ENCODE data around the gene MROH2A.

The MROH2A gene

DNA sequence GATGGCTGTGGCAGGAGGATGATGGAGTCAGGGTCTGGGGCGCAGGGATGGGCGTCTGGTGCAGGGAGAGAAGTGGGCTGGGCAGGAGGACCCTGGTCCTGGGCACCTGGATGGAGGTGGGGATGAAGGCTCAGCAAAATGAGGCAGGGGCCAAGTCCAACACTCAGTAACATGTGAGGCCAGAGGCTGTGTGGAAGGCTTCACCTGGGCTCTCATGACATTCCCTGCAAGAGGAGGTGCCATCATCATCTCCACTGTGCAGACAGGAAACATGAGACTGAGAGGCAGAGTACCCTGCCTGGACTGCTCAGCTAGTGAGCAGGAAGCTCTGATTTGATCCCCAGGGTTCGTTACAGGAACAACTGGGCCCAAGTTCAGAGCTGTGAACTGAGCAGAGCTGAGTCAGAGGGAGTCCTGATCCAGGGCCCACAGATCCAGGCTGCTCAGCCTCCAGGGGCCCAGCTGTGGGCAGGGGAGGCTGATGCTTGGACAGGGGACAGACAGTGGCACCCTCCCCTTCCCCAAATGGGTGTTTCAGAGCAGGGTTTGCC is 39.3 kb downstream of the MROH2A start:
- Mint-ChIP-seq H3K9me3 (no peaks in the 10 kb centered on the region), H3K4me1 (no peaks in the 10 kb centered on the region), H3K36me3 (no peaks in the 10 kb centered on the region), H3K4me3 (no peak overlapping the region), H3K27ac (no peak overlapping the region), H3K27me3 (peaks cover 26% of the 10 kb centered on the region)
- CTCF ChIA-PET = no interaction called here
- peak; percentile 16 for DNase-seq

DNA sequence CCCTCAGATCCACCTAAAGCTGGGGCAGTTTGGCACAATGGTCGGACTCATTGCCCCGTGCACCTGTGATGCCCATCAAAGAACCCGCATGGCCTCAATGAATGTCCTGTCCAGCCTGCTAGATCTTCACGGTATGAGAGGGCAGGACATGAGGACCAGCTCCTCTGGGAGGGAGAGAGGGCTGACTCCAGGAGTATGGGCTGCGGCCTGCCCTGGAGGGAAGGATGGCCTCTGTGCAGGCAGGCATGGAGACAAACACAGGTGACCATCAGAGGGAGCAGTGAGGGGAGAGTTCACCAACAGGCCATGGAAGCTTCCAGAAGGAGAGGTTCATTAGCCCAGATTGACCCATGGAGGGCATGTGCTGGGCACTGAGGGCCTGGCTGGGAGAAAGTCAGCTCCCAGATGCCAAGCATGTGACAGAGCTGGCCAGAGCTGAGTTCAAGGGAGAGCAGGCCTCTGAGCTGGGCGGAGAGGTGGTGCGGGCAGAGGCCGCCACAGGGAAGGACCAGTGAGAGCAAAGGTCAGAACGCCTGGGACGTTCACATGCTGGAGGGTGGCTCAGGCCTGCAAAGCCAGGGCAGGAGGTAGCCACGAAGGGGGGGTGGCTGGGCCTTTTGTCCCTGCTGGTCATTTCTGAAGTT is 40.0 kb downstream of the MROH2A start:
- no peak overlapping the region for H3K4me3 Mint-ChIP-seq
- H3K27ac Mint-ChIP-seq = no peak overlapping the region
- peaks cover 26% of the 10 kb centered on the region for H3K27me3 Mint-ChIP-seq
- no peaks in the 10 kb centered on the region for H3K4me1 Mint-ChIP-seq
- H3K36me3 Mint-ChIP-seq = no peaks in the 10 kb centered on the region
- DNase-seq = peak; percentile 18
- CTCF ChIA-PET = no interaction called here
- no peaks in the 10 kb centered on the region for H3K9me3 Mint-ChIP-seq

DNA sequence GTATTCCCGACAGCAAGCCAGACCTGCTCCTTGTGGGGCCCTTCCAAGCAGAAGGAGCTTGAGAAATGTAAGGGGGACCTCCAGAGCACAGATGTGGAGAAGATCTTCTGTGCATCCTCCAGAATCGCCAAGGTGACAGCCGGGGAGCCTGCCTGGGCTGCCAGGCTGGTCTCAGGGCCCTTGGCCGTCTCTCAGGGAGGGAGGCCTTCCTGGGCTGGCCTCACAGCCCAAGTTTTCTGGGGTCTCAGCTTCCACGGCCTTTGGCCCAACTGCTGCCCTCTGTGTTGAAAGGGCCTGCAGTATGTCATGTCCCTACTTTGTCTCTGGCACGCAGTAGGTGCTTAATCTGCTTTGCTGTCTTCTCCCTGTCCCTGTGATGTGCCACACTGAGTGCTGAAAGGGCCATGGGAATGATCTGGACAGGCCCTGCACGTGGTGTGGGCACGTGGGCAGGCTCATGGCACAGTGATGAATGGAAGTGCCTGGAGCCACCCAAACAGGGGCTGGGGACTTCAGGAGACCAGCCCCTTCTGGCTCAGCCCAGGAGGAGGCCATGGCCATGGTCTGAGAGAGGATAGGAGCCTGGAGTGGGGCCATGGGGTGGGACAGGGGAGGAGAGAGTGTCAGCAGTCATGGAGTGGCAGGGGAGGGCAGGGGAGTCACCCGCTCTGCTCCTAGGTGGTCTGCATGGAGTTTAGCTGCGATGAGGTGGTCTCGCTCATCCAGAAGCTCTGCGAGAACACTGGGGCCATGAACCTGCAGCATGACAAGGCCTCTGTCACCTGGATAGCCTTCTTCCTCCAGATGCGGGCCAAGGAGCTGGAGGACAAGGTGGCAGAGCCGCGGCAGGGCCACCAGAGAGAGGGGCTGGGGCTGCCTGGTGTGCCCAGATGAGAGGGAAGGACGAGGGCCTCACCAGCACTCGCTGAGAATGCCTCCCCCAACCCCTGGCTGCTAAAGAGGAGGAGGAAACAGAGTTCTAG is 40.8 kb downstream of the MROH2A start:
- Mint-ChIP-seq H3K27ac (no peak overlapping the region), H3K4me1 (no peaks in the 10 kb centered on the region), H3K36me3 (no peaks in the 10 kb centered on the region), H3K9me3 (no peaks in the 10 kb centered on the region), H3K4me3 (no peak overlapping the region), H3K27me3 (peaks cover 29% of the 10 kb centered on the region)
- CTCF ChIA-PET = no interaction called here
- peak; percentile 6 for DNase-seq

DNA sequence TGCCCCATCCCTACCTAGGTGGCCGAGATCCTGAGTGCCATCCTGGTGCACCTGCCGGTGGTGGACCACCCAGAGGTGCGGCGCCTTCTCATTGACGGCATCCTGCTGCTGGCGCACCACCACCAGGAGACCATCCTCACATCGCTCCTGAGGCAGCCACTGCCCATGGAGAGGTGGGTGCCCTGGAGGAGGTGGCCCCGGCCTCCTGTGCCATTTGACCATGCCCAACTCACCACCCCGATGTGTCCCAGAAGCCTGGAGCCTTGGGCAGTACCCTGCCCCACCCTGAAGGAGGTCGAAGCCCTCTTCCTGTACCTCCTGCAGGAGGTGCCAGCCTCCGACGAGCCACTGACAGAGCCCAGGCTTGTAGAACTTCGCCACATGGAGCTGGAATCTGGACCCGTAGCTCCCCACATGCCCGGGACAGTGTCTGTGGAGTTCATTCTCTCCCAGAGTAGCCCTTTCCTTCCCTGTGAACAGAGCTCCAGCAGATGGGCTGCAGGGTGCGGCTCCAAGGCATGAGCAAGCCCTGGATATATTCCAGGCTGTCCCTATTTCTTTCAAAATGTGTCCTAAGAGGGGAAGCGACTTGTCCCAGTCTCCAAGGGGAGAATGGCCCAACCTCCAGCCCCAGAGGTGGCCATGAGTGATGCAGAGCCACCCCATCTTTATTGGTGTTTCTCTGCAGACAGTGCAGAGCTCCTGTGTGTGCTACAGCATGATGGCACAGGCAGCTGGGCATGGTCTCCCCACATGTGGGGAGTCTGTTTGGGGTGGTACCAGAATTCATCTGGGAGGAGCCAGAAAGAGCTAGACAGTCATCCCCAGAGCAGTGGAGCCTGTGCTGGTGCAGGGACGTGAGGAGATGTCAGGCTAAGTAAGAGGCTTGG is 42.0 kb downstream of the MROH2A start:
- CTCF ChIA-PET = no interaction called here
- peak; percentile 17 for DNase-seq
- Mint-ChIP-seq H3K9me3 (no peaks in the 10 kb centered on the region), H3K4me1 (no peaks in the 10 kb centered on the region), H3K4me3 (no peak overlapping the region), H3K27ac (no peak overlapping the region), H3K27me3 (peaks cover 23% of the 10 kb centered on the region), H3K36me3 (no peaks in the 10 kb centered on the region)

DNA sequence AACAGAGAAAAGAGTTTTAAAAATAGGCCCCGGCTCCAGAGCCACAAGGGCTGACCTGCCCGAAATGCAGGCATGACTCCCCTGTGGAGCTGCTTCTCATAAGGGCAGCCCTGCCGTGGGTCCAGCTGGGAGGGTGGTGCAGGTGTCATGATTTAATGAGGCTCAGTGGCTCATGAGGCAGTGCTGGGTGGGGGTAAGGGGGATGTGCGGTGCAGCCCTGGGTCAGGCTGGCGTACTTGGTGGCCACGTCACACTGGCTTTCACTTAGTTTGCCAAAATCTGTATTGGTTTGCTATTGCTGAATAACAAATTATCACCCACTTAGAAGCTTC is 42.6 kb downstream of the MROH2A start:
- no peaks in the 10 kb centered on the region for H3K4me1 Mint-ChIP-seq
- H3K4me3 Mint-ChIP-seq = no peak overlapping the region
- H3K27ac Mint-ChIP-seq = no peak overlapping the region
- no peaks in the 10 kb centered on the region for H3K9me3 Mint-ChIP-seq
- CTCF ChIA-PET = no interaction called here
- H3K36me3 Mint-ChIP-seq = no peaks in the 10 kb centered on the region
- peak; percentile 4 for DNase-seq
- peaks cover 24% of the 10 kb centered on the region for H3K27me3 Mint-ChIP-seq

DNA sequence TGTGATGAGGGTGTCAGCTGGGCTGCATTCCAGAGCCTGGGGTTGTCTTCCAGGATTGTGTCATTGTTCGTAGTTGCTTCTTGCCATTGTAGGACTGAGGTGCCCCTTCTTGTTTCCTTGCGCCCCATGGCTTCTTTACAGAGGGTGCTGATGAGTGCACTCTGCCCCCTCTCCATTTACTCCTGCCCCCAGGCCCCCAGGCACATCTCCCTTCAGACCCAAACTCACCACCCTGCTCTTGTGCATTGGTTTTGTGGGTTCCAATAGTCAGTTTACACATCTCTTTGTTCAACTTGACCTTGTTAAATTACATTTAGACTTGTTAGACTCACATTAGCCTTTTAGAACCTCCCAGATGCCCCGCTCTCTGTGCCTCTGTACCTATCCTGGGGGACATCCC is 43.1 kb downstream of the MROH2A start:
- no peaks in the 10 kb centered on the region for H3K9me3 Mint-ChIP-seq
- peaks cover 24% of the 10 kb centered on the region for H3K27me3 Mint-ChIP-seq
- CTCF ChIA-PET = no interaction called here
- H3K36me3 Mint-ChIP-seq = no peaks in the 10 kb centered on the region
- H3K27ac Mint-ChIP-seq = no peak overlapping the region
- DNase-seq = peak; percentile 14
- no peaks in the 10 kb centered on the region for H3K4me1 Mint-ChIP-seq
- H3K4me3 Mint-ChIP-seq = no peak overlapping the region

DNA sequence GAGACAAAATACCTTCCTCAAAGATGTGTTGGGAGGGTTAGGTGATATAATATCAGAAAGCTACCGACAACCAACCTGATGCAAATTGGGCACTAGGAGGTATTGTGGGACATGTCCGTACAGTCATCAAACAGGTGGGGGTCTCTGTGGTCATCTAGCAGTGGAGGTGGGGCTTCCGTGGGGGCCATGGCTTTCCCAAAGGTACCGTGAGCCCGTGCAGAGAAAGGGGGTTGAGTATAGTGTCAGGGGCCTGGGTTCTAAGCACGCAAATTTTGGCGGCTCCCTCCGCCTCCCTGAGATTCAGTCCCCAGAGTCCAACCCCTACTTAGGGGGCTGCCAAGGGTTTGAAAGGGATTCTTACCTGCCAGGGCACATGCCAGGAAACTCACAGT is 43.6 kb downstream of the MROH2A start:
- Mint-ChIP-seq H3K36me3 (no peaks in the 10 kb centered on the region), H3K27ac (no peak overlapping the region), H3K9me3 (no peaks in the 10 kb centered on the region), H3K27me3 (peaks cover 20% of the 10 kb centered on the region), H3K4me1 (no peaks in the 10 kb centered on the region), H3K4me3 (no peak overlapping the region)
- DNase-seq = peak; percentile 8
- CTCF ChIA-PET = no interaction called here

DNA sequence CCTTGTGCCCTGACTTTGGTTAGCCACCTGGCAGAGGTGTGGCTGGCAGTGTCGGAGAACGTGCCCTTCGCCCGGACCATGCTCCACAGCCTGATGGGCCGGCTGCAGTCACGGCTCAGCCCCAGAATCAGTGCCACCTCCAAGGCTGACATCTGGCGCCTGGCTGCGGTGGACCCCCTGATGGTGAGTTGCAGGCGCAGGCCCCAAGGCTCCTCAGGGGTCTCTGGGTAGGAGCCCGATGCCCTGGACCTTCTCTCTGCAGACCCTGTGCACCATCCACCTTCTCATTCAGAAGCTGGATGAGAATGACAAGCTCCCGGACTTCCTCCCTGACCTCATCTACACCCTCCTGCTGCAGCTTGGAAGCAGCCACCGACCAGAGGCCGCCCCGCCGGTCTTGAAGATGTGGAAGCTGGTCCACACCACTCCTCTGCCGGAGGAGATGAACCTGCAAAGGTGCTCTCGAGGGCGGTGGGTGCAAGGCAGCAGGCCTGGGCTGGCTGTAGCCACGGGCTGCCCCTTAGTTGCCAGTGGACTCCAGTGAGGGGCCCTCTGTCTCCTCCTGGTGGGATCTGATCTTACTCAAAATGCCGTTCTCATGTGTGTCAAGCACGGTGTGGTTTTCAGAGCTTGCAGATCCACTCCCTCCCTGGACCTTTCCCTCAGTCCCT is 44.1 kb downstream of the MROH2A start:
- H3K4me3 Mint-ChIP-seq = no peak overlapping the region
- no peaks in the 10 kb centered on the region for H3K4me1 Mint-ChIP-seq
- H3K27me3 Mint-ChIP-seq = peaks cover 17% of the 10 kb centered on the region
- H3K36me3 Mint-ChIP-seq = no peaks in the 10 kb centered on the region
- no peak overlapping the region for H3K27ac Mint-ChIP-seq
- CTCF ChIA-PET = no interaction called here
- DNase-seq = peak; percentile 17
- no peaks in the 10 kb centered on the region for H3K9me3 Mint-ChIP-seq

DNA sequence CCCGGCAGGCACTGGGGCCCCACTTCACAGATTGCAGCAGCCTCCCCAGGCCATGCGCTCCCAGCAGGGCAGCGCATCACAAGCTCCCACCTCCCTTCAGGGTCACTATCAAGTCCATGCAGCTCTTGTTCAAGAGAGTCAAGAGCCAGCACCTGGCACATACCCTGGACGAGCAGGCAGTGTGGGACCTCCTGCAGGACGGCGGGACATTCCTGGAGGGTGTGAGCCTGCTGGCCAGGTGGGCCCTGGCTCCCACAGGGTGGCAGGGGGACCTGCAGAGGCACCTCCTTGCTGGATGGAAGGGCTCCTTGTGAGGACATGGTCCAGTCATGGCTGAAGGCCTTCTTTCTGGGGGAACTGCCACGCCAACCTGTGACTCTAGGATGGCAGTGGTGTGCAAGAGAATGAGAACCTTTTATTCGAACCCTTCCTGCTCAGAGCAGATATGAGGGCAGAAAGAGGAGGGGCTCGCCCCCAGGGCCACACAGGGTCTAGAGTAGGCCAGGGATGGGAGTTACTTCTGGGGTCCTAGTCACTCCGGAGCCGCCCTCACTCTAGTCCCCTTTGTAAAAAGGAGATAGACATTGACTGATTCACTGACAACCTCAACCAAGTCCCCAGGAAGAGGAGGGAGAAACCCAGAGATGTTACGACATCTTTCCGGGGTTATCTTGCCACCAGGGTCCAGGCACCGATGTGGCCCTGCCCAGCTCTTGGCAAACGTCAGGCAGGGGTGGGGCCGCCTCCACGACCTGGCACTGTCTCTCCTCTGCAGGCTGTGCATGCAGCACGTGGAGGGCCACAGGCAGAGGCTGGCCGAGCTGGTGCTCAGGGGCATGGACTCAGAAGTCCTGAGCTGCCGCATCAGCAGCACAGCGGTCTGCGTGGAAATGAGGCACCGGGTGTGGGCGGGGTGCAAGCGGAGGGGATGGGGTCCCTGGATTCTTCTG is 44.9 kb downstream of the MROH2A start:
- CTCF ChIA-PET = no interaction called here
- Mint-ChIP-seq H3K9me3 (no peaks in the 10 kb centered on the region), H3K4me1 (no peaks in the 10 kb centered on the region), H3K27ac (no peak overlapping the region), H3K27me3 (peaks cover 15% of the 10 kb centered on the region), H3K4me3 (no peak overlapping the region), H3K36me3 (no peaks in the 10 kb centered on the region)
- peak; percentile 19 for DNase-seq

DNA sequence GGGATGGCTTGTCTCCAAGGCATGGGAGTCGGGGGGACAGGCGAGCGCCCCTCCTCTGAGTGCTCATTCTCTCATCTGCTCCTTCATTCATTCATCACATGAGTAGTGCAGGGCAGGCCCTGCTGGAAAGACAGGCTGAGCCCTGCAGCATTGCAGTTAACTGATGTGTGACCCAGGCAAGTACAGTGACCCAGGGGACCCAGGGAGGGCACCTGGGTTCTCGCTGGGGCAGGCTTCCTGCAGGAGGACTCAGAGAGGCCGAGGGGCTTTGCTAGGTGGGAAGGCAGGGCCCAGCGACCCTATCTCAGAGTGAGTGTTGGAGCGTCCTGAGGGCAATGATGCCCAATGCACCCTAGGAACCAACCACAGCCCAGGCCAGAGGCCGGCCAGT is 45.6 kb downstream of the MROH2A start:
- no peak overlapping the region for H3K4me3 Mint-ChIP-seq

DNA sequence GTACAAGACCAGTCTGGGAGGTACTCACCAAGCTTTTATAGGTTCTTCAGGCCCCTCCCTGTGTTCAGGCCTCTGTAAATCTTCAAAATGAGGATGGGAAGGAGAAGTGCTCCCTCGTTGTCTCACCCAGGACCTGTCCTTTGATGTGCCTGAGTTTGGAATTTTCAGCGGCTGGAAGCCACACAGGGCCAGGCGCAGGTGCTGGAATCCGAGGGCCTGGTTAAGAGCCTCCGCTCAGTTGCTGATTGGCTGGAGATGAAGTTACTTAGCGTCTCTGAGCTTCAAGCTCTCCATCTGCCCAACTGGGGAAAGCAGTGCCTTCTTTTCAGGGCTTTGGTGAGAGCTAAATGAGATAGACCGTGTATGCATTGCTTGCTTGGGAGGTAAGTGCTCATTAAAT is 46.2 kb downstream of the MROH2A start:
- CTCF ChIA-PET = no interaction called here
- H3K36me3 Mint-ChIP-seq = no peaks in the 10 kb centered on the region
- H3K27me3 Mint-ChIP-seq = peaks cover 15% of the 10 kb centered on the region
- no peak overlapping the region for H3K27ac Mint-ChIP-seq
- peak; percentile 3 for DNase-seq
- no peaks in the 10 kb centered on the region for H3K4me1 Mint-ChIP-seq
- H3K4me3 Mint-ChIP-seq = no peak overlapping the region
- H3K9me3 Mint-ChIP-seq = no peaks in the 10 kb centered on the region

More for the DNA sequence above, 45.6 kb downstream of the MROH2A start:
- Mint-ChIP-seq H3K36me3 (no peaks in the 10 kb centered on the region), H3K9me3 (no peaks in the 10 kb centered on the region), H3K27ac (no peak overlapping the region), H3K4me1 (no peaks in the 10 kb centered on the region), H3K27me3 (peaks cover 15% of the 10 kb centered on the region)
- DNase-seq = peak; percentile 18
- CTCF ChIA-PET = no interaction called here

DNA sequence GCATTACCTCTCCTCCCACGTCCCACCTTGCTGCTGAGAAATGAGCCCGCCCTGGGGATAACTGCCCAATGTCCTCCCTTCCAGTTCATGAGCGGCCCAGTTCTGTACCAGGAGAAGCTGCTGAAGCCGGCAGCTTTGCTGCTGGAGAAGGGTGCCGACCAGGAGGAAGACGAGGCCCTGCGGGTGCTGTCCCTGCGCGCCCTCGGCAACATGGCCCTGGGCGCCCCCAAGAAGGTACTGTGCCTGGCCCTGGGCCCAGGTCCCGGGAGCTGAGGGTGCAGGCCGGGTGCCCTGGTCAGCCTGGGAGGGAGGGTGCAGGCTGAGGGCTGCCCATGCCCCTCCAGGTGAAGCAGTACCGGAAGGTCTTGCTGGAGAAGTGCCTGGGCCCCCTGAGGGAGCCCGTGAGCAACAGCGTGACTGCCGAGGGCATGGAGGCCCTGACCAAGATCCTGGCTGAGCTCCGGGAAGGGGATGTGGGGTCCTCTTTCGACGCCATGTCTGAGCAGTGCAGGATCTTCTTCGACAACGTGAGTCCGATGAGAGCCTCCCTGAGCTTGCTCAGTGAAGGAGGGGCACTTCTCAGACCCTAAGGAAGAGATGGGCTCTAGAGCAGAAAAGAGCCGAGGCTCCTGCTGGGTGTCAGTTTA is 50.5 kb downstream of the MROH2A start:
- no peak overlapping the region for H3K4me3 Mint-ChIP-seq
- H3K4me1 Mint-ChIP-seq = no peaks in the 10 kb centered on the region
- peaks cover 4% of the 10 kb centered on the region for H3K36me3 Mint-ChIP-seq
- no peaks in the 10 kb centered on the region for H3K9me3 Mint-ChIP-seq
- H3K27me3 Mint-ChIP-seq = peaks cover 11% of the 10 kb centered on the region
- CTCF ChIA-PET = no interaction called here
- peak; percentile 13 for DNase-seq
- H3K27ac Mint-ChIP-seq = no peak overlapping the region
